ENCODE results near the gene CLCC1.

- no peak for TF ChIP-seq POLR2AphosphoS5 (IDR thresholded peaks at IDR 0.05)
- TF ChIP-seq CTCF (IDR thresholded peaks at IDR 0.05): no peak
These were observed 14.2 kb downstream of the CLCC1 start for GRCh38 chr1:108949044-108949443.

Data from upper lobe of left lung (tissue), 4 donors.